ENCODE measurements around the gene MTHFR. TPM values are rescaled to one million over a fixed set of nuclear protein-coding genes. Genes with fewer than 3 reads are reported as not detected.

The MTHFR gene
- total RNA-seq, 1 experiment from 2014 or later = 22.6 TPM

DNA sequence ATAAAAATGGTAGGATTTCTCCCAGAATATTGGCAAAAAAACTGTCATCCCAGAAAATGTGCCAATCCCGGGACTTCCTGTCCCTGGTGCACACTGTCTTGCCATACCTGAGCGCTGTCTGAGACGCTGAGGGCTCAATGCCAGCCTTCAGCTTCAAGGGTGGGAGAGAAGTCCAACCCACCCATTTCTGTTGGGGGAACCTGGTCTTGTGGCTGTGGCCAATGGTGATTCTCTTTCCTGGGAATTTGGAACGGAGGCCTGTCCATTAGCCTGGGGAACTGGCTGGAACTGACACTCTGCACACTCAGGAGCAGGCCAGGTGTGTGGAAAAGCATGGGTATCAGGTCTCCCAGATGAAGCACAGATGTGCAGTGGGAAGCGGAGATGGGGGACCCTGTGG, 6.7 kb downstream of the MTHFR start:
- no peaks in the 10 kb centered on the region for H3K27me3 Mint-ChIP-seq (ENCODE audit: low read depth)
- ChIA-PET POLR2A (no interaction called here), CTCF (interaction anchor here (1.9 kb wide), 1 partner anchor 11 kb away, joined by 11 read pairs; no protein-coding TSS in a partner anchor)
- no peak overlapping the region for H3K4me3 Mint-ChIP-seq
- H3K36me3 Mint-ChIP-seq = peaks cover 36% of the 10 kb centered on the region
- no peak overlapping the region for H3K27ac Mint-ChIP-seq
- peaks cover 24% of the 10 kb centered on the region for H3K4me1 Mint-ChIP-seq
- no peak for DNase-seq (ENCODE audit: low spot score)
- TF ChIP-seq, protein P1, sequence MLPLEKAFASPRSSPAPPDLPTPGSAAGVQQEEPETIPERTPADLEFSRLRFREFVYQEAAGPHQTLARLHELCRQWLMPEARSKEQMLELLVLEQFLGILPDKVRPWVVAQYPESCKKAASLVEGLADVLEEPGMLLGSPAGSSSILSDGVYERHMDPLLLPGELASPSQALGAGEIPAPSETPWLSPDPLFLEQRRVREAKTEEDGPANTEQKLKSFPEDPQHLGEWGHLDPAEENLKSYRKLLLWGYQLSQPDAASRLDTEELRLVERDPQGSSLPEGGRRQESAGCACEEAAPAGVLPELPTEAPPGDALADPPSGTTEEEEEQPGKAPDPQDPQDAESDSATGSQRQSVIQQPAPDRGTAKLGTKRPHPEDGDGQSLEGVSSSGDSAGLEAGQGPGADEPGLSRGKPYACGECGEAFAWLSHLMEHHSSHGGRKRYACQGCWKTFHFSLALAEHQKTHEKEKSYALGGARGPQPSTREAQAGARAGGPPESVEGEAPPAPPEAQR (CRISPR knock-in tag; IDR thresholded peaks at IDR 0.05) = no peak
- TF ChIP-seq EMX1 (CRISPR knock-in tag; IDR thresholded peaks at IDR 0.05) = no peak
- no peaks in the 10 kb centered on the region for H3K9me3 Mint-ChIP-seq
- ATAC-seq = no peak

DNA sequence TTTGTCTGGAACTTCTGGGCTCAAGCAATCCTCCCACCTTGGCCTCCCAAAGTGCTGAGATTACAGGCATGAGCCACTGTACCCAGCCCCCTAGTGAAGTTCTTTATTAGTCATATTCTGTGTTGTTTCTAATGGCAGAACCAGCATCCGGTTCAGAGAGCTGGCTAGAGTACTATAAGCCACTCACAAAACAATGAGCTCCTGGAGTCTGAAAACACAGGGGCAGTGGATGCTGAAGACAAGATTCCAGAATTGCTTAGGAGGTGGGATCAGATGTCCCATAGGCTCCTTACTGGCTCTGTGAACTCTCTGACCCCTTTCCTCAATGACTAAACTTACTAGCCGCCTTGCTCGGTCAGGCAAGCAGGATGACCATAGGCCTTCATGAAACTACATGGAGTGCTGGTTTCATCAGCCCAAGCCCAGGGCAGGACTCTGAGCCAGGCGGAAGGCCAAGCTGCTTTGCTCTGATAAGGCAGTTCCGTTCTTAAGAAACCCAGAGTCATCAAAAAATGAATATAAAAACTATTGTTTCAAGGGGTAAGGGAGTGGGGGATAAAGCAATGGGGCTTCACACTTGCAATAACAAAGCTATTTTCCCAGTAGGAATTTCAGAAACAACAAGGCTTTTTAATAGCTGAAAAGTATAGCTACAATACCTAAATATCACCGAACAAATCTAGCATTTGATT, 8.1 kb downstream of the MTHFR start:
- CTCF ChIA-PET = interaction anchor here (0.6 to 1.9 kb wide), 5 partner anchors 10 to 543 kb away, joined by 3 to 11 read pairs (median 4); no protein-coding TSS in a partner anchor
- POLR2A ChIA-PET = interaction anchor here (1.3 kb wide), 1 partner anchor 10 kb away, joined by 5 read pairs; no protein-coding TSS in a partner anchor
- Mint-ChIP-seq H3K27ac (no peak overlapping the region), H3K27me3 (ENCODE audit: low read depth) (no peaks in the 10 kb centered on the region), H3K36me3 (peaks cover 39% of the 10 kb centered on the region), H3K9me3 (no peaks in the 10 kb centered on the region), H3K4me3 (no peak overlapping the region), H3K4me1 (peaks cover 10% of the 10 kb centered on the region)
- no peak for ATAC-seq
- TF ChIP-seq TP53 (CRISPR knock-in tag; IDR thresholded peaks at IDR 0.05) = no peak
- DNase-seq (ENCODE audit: low spot score) = no peak

DNA sequence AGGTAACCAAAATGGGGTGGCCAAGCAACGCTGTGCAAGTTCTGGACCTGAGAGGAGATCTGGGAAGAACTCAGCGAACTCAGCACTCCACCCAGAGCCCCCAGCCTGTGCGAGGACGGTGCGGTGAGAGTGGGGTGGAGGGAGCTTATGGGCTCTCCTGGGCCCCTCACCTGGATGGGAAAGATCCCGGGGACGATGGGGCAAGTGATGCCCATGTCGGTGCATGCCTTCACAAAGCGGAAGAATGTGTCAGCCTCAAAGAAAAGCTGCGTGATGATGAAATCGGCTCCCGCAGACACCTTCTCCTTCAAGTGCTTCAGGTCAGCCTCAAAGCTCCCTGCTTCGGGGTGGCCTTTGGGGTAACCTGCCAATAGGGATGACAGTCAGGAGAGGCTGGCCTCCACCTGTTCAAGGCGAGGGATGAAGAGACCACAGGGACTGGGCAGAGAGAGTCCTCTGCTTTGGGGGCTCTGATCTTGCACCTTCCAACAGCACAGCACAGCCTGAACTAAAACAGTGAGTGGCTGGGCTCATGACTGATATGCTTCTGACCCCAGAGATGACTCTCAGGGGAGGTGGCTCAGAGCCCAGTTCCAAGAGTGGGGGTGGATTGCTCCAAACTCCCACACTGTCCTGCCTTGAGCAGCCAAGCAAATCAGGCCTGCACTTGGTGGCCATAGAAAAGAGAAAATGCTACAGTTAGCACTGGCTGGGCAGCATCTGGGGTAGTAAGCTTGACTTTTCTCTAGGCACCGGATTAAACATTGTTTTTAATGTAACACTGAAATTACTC, 9.5 kb downstream of the MTHFR start:
- no peak overlapping the region for H3K4me3 Mint-ChIP-seq
- TF ChIP-seq SMAD4 (CRISPR knock-in tag; IDR thresholded peaks at IDR 0.05) (no peak), HMGA2 (CRISPR knock-in tag; IDR thresholded peaks at IDR 0.05) (no peak), ZNF121 (CRISPR knock-in tag; IDR thresholded peaks at IDR 0.05) (no peak), ZNF416 (CRISPR knock-in tag; IDR thresholded peaks at IDR 0.05) (no peak), CBFB (CRISPR knock-in tag; IDR thresholded peaks at IDR 0.05; ENCODE audit: low read depth) (no peak), ETV6 (CRISPR knock-in tag; IDR thresholded peaks at IDR 0.05) (no peak), FOXP1 (CRISPR knock-in tag; IDR thresholded peaks at IDR 0.05; ENCODE audit: borderline replicate concordance) (no peak), RORB (CRISPR knock-in tag; IDR thresholded peaks at IDR 0.05) (no peak)
- TF ChIP-seq, protein P2, sequence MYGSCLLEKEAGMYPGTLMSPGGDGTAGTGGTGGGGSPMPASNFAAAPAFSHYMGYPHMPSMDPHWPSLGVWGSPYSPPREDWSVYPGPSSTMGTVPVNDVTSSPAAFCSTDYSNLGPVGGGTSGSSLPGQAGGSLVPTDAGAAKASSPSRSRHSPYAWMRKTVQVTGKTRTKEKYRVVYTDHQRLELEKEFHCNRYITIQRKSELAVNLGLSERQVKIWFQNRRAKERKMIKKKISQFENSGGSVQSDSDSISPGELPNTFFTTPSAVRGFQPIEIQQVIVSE (CRISPR knock-in tag; IDR thresholded peaks at IDR 0.05; ENCODE audit: borderline replicate concordance) = no peak
- TF ChIP-seq, protein P3, sequence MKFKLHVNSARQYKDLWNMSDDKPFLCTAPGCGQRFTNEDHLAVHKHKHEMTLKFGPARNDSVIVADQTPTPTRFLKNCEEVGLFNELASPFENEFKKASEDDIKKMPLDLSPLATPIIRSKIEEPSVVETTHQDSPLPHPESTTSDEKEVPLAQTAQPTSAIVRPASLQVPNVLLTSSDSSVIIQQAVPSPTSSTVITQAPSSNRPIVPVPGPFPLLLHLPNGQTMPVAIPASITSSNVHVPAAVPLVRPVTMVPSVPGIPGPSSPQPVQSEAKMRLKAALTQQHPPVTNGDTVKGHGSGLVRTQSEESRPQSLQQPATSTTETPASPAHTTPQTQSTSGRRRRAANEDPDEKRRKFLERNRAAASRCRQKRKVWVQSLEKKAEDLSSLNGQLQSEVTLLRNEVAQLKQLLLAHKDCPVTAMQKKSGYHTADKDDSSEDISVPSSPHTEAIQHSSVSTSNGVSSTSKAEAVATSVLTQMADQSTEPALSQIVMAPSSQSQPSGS (CRISPR knock-in tag; IDR thresholded peaks at IDR 0.05; ENCODE audit: borderline replicate concordance, low read depth) = no peak
- TF ChIP-seq, protein P4, sequence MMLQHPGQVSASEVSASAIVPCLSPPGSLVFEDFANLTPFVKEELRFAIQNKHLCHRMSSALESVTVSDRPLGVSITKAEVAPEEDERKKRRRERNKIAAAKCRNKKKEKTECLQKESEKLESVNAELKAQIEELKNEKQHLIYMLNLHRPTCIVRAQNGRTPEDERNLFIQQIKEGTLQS (CRISPR knock-in tag; conservative IDR thresholded peaks at IDR 0.05) = no peak
- TF ChIP-seq, protein P5, sequence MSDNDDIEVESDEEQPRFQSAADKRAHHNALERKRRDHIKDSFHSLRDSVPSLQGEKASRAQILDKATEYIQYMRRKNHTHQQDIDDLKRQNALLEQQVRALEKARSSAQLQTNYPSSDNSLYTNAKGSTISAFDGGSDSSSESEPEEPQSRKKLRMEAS (CRISPR knock-in tag; IDR thresholded peaks at IDR 0.05) = no peak
- TF ChIP-seq, protein P6, sequence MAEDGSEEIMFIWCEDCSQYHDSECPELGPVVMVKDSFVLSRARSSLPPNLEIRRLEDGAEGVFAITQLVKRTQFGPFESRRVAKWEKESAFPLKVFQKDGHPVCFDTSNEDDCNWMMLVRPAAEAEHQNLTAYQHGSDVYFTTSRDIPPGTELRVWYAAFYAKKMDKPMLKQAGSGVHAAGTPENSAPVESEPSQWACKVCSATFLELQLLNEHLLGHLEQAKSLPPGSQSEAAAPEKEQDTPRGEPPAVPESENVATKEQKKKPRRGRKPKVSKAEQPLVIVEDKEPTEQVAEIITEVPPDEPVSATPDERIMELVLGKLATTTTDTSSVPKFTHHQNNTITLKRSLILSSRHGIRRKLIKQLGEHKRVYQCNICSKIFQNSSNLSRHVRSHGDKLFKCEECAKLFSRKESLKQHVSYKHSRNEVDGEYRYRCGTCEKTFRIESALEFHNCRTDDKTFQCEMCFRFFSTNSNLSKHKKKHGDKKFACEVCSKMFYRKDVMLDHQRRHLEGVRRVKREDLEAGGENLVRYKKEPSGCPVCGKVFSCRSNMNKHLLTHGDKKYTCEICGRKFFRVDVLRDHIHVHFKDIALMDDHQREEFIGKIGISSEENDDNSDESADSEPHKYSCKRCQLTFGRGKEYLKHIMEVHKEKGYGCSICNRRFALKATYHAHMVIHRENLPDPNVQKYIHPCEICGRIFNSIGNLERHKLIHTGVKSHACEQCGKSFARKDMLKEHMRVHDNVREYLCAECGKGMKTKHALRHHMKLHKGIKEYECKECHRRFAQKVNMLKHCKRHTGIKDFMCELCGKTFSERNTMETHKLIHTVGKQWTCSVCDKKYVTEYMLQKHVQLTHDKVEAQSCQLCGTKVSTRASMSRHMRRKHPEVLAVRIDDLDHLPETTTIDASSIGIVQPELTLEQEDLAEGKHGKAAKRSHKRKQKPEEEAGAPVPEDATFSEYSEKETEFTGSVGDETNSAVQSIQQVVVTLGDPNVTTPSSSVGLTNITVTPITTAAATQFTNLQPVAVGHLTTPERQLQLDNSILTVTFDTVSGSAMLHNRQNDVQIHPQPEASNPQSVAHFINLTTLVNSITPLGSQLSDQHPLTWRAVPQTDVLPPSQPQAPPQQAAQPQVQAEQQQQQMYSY (CRISPR knock-in tag; IDR thresholded peaks at IDR 0.05) = no peak
- TF ChIP-seq, protein P7, sequence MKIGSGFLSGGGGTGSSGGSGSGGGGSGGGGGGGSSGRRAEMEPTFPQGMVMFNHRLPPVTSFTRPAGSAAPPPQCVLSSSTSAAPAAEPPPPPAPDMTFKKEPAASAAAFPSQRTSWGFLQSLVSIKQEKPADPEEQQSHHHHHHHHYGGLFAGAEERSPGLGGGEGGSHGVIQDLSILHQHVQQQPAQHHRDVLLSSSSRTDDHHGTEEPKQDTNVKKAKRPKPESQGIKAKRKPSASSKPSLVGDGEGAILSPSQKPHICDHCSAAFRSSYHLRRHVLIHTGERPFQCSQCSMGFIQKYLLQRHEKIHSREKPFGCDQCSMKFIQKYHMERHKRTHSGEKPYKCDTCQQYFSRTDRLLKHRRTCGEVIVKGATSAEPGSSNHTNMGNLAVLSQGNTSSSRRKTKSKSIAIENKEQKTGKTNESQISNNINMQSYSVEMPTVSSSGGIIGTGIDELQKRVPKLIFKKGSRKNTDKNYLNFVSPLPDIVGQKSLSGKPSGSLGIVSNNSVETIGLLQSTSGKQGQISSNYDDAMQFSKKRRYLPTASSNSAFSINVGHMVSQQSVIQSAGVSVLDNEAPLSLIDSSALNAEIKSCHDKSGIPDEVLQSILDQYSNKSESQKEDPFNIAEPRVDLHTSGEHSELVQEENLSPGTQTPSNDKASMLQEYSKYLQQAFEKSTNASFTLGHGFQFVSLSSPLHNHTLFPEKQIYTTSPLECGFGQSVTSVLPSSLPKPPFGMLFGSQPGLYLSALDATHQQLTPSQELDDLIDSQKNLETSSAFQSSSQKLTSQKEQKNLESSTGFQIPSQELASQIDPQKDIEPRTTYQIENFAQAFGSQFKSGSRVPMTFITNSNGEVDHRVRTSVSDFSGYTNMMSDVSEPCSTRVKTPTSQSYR (CRISPR knock-in tag; IDR thresholded peaks at IDR 0.05) = no peak
- no peak for DNase-seq (ENCODE audit: low spot score)
- H3K4me1 Mint-ChIP-seq = no peaks in the 10 kb centered on the region
- ATAC-seq = no peak
- H3K36me3 Mint-ChIP-seq = peaks cover 48% of the 10 kb centered on the region
- ChIA-PET POLR2A (no interaction called here), CTCF (no interaction called here)
- H3K9me3 Mint-ChIP-seq = no peaks in the 10 kb centered on the region
- H3K27me3 Mint-ChIP-seq (ENCODE audit: low read depth) = no peaks in the 10 kb centered on the region
- H3K27ac Mint-ChIP-seq = no peak overlapping the region

Measured in WTC11 (cell line).